Lung microvascular endothelial cell (primary cell): ENCODE measurements around the gene SLC19A3. TPM values are rescaled to one million over a fixed set of nuclear protein-coding genes. Genes with fewer than 3 reads are reported as not detected.
A peak's percentile ranks its signal among the peaks of the same experiment; 100 is the strongest.
"Not testable (repeated sequence)": the region's sequence is repeated elsewhere in the genome, so short reads cannot be mapped to it uniquely, and the experiment has no call there.

ENCODE experiments used
- DNase-seq, 2 donors: peaks; one replicate each; pipeline versions ENCODE4 v3.0.0 to v3.0.0-alpha.2; 2010; ENCODE audit warnings: low read depth in 2 of 2
- total RNA-seq: library from RNA; depleted of rRNA; stranded (reverse); fragments of >200 nt; gene quantifications from 2 replicates; pipeline ENCODE4 v1.2.1, GENCODE V29; 2014

SLC19A3 gene
- not detected in 2 replicates for total RNA-seq

- peak; percentile 73 to 80 for DNase-seq
These were observed at the start of gene SLC19A3 for GRCh38 chr2:227717687-227718567. SLC19A3 (minus strand) TSS chr2:227718028; CDS start chr2:227702318, 15,710 bp downstream.

GRCh38 chr2:227766373-227766883, 48.6 kb upstream of the SLC19A3 start:
- peak; percentile 81 to 84 for DNase-seq

GRCh38 chr2:227765788-227766372, 48.1 kb upstream of the SLC19A3 start:
- peak; percentile 17 to 26 for DNase-seq

- DNase-seq, result no peak
These were observed 44.1 kb upstream of the SLC19A3 start for GRCh38 chr2:227761740-227762476.

- no peak for DNase-seq
These were observed 41.7 kb upstream of the SLC19A3 start for GRCh38 chr2:227759411-227760118.

GRCh38 chr2:227756261-227756660, 38.4 kb upstream of the SLC19A3 start:
- DNase-seq, result not testable (repeated sequence)

- peak in 1 of 2 donors; percentile 11 for DNase-seq
These were observed 30.3 kb upstream of the SLC19A3 start for GRCh38 chr2:227748079-227748478.

- no peak for DNase-seq
These were observed 27.8 kb upstream of the SLC19A3 start, which contains the start of gene SCYGR8 for GRCh38 chr2:227745594-227745993. SCYGR8 (plus strand) TSS chr2:227745894; CDS start chr2:227745894, 0 bp downstream.

- peak; percentile 10 to 25 for DNase-seq
These were observed 22.9 kb upstream of the SLC19A3 start for GRCh38 chr2:227740705-227741104.

GRCh38 chr2:227739351-227739750, 21.5 kb upstream of the SLC19A3 start:
- no peak for DNase-seq

- no peak for DNase-seq
These were observed 10.2 kb upstream of the SLC19A3 start, which contains the start of gene SCYGR7 for GRCh38 chr2:227728035-227728434. SCYGR7 (plus strand) TSS chr2:227728335; CDS start chr2:227728335, 0 bp downstream.

GRCh38 chr2:227724394-227725039, 6.7 kb upstream of the SLC19A3 start, which contains the start of gene SCYGR6:
SCYGR6 (minus strand) TSS chr2:227724757; CDS start chr2:227724757, 0 bp downstream.
- no peak for DNase-seq

GRCh38 chr2:227722821-227723220, 5.0 kb upstream of the SLC19A3 start:
- not testable (repeated sequence) for DNase-seq

- no peak for DNase-seq
These were observed 2.9 kb upstream of the SLC19A3 start for GRCh38 chr2:227720680-227721079.

- no peak for DNase-seq
These were observed 1.8 kb upstream of the SLC19A3 start for GRCh38 chr2:227719641-227720040.

- DNase-seq, result no peak
These were observed 1.3 kb downstream of the SLC19A3 start for GRCh38 chr2:227716501-227716900.

- DNase-seq, result no peak
These were observed 4.5 kb downstream of the SLC19A3 start for GRCh38 chr2:227713291-227713690.

GRCh38 chr2:227710986-227711385, 6.8 kb downstream of the SLC19A3 start:
- no peak for DNase-seq

- DNase-seq, result no peak
These were observed 10.4 kb downstream of the SLC19A3 start for GRCh38 chr2:227707390-227707789.

- no peak for DNase-seq
These were observed 11.0 kb downstream of the SLC19A3 start for GRCh38 chr2:227706859-227707258.
